MCF 10A (cell line): ENCODE results near the gene TTLL5. TPM values are rescaled to one million over a fixed set of nuclear protein-coding genes. Genes with fewer than 3 reads are reported as not detected.

Experiments used
- BruUV-seq: library from RNA; stranded (reverse); fragments of 400-500 nt; replicated peaks from 2 replicates; lab custom pipeline; 2021; lab: Mats Ljungman, UMichigan
- CTCF ChIA-PET: fragments of 300-600 bp; sonication (Branson Sonifier 250); formaldehyde crosslinking; extraction: SDS; loops from one replicate; lab custom pipeline; 2021; ENCODE audit warnings: antibody characterized with exemption, inconsistent platforms; lab: Yijun Ruan, JAX
- POLR2A ChIA-PET: fragments of 300-600, 350-650 bp; sonication (Branson Sonifier 250); formaldehyde crosslinking; extraction: SDS; loops from one replicate; lab custom pipeline; 2020; ENCODE audit warnings: antibody characterized with exemption, inconsistent platforms; lab: Yijun Ruan, JAX
- DNase-seq: peaks from one replicate; pipeline ENCODE4 v3.0.0-alpha.2; 2018; ENCODE audit not compliant: unreplicated experiment
- H3K27ac Mint-ChIP-seq: one replicate; pipeline ENCODE4 v1.8.0; 2022; ENCODE audit warnings: mild to moderate bottlenecking, low read depth, mixed read lengths; ENCODE audit not compliant: unreplicated experiment
- H3K27me3 Mint-ChIP-seq: one replicate; pipeline ENCODE4 v1.8.0; 2022; ENCODE audit warnings: mixed read lengths; ENCODE audit not compliant: insufficient read depth, unreplicated experiment
- H3K36me3 Mint-ChIP-seq: one replicate; pipeline ENCODE4 v1.8.0; 2022; ENCODE audit warnings: mild to moderate bottlenecking, moderate library complexity, mixed read lengths; ENCODE audit not compliant: insufficient read depth, unreplicated experiment
- H3K4me1 Mint-ChIP-seq: one replicate; pipeline ENCODE4 v1.8.0; 2022; ENCODE audit warnings: mixed read lengths; ENCODE audit not compliant: insufficient read depth, unreplicated experiment
- H3K4me3 Mint-ChIP-seq: one replicate; pipeline ENCODE4 v1.8.0; 2022; ENCODE audit warnings: mild to moderate bottlenecking, moderate library complexity, mixed read lengths; ENCODE audit not compliant: unreplicated experiment
- H3K9me3 Mint-ChIP-seq: one replicate; pipeline ENCODE4 v1.8.0; 2022; ENCODE audit warnings: mixed read lengths; ENCODE audit not compliant: unreplicated experiment
- CTCF ChIP-seq: fragments of 200-600 bp; IDR thresholded peaks from one replicate; pipeline ENCODE4 v1.8.0; 2022; ENCODE audit warnings: antibody characterized with exemption, mild to moderate bottlenecking; ENCODE audit not compliant: unreplicated experiment
- intact Hi-C: fragments of 100-400 bp; cut with micrococcal nuclease; formaldehyde crosslinking; loops from 2 replicates; pipeline ENCODE4 v1.14.1; 2022
- total RNA-seq: library from RNA; stranded (reverse); gene quantifications from 2 replicates; pipeline ENCODE4 v1.2.3, GENCODE V29; 2022

The TTLL5 gene
- total RNA-seq, 1 experiment from 2014 or later = 31.7 TPM

- DNase-seq = no peak
- Mint-ChIP-seq H3K27ac (no peak overlapping the region), H3K4me1 (no peaks in the 10 kb centered on the region), H3K27me3 (no peaks in the 10 kb centered on the region), H3K4me3 (no peak overlapping the region), H3K9me3 (no peaks in the 10 kb centered on the region), H3K36me3 (peaks cover 8% of the 10 kb centered on the region)
- no TSS peak for BruUV-seq
- ChIA-PET CTCF (no interaction called here), POLR2A (no interaction called here)
- intact Hi-C loops = no loop called here
- no peak for TF ChIP-seq CTCF
These were observed 193.2 kb downstream of the TTLL5 start for GRCh38 chr14:75854111-75854799.

DNA sequence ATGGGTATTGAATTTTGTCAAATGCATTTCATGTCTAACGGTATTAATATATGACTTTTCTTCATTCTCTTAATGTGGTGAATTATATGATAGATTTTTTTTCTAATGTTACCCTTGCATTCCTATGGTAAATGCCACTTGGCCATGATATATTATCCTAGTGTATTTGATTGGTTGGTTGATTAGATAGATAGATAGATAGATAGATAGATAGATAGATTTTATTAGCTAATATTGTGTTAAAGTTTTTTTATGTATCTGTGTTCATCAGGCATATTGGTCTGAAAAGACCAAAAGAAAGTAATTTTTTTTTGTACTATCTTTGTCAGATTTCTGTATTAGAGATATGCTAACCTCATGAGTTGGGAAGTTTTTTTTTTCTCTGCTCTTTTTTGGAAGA lies 196.2 kb downstream of the TTLL5 start:
- DNase-seq = no peak
- ChIA-PET POLR2A (interaction anchor here (0.7 kb wide), 1 partner anchor 23 kb away, joined by 3 read pairs; no protein-coding TSS in a partner anchor), CTCF (no interaction called here)
- no peaks in the 10 kb centered on the region for H3K9me3 Mint-ChIP-seq
- H3K27ac Mint-ChIP-seq = no peak overlapping the region
- no peak overlapping the region for H3K4me3 Mint-ChIP-seq
- TF ChIP-seq CTCF = no peak
- peaks cover 8% of the 10 kb centered on the region for H3K36me3 Mint-ChIP-seq
- H3K27me3 Mint-ChIP-seq = no peaks in the 10 kb centered on the region
- peaks cover 18% of the 10 kb centered on the region for H3K4me1 Mint-ChIP-seq
- no TSS peak for BruUV-seq
- intact Hi-C loops = no loop called here

DNA sequence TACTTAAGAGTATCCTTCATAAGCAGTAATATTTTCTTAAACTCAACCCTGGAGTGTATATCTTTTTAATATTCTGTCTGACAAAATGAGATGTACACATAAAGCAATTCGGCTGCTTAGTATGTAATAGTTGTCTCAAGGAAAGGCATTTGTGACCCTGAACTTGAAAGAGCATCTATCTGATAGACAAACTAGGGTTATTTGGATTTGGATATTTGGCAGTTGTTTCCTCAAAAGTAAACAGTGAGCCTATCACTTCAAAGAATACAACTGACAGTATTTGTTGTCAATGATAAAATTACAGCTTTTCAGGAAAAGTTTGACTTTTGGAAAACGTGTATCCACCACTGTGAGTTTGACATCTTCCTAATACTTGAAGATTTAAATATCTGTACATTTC lies 197.3 kb downstream of the TTLL5 start:
- POLR2A ChIA-PET = interaction anchor here (0.6 kb wide), 1 partner anchor 9 kb away, joined by 3 read pairs; no protein-coding TSS in a partner anchor
- H3K36me3 Mint-ChIP-seq = peaks cover 8% of the 10 kb centered on the region

More for the DNA sequence above, 197.3 kb downstream of the TTLL5 start:
- CTCF ChIA-PET = interaction anchor here (1.2 kb wide), 1 partner anchor 48 kb away, joined by 3 read pairs; no protein-coding TSS in a partner anchor
- no peak for DNase-seq
- Mint-ChIP-seq H3K4me1 (peaks cover 18% of the 10 kb centered on the region), H3K9me3 (no peaks in the 10 kb centered on the region), H3K27ac (no peak overlapping the region), H3K4me3 (no peak overlapping the region), H3K27me3 (no peaks in the 10 kb centered on the region)
- BruUV-seq = no TSS peak
- TF ChIP-seq CTCF = no peak
- intact Hi-C loops = no loop called here
